ENCODE measurements around the gene SIGLEC11.
"Not testable (repeated sequence)": the region's sequence is repeated elsewhere in the genome, so short reads cannot be mapped to it uniquely, and the experiment has no call there.

The SIGLEC11 gene

GRCh38 chr19:49925486-49925885 lies 35.5 kb downstream of the SIGLEC11 start:
- DNase-seq (ENCODE audit: low spot score): no peak

DNA sequence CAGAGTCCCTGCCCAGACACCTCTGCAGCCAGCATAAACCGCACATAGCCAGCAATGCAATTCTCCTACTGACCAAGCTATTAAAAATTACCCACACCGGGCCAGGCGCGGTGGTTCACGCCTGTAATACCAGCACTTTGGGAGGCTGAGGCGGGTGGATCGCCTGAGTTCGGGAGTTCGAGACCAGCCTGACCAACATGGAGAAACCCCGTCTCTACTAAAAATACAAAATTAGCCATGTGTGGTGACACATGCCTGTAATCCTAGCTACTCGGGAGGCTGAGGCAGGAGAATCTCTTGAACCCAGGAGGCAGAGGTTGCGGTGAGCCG lies 36.1 kb downstream of the SIGLEC11 start:
- not testable (repeated sequence) for DNase-seq (ENCODE audit: low spot score)

GRCh38 chr19:49924004-49924880 lies 36.7 kb downstream of the SIGLEC11 start:
- no peak for DNase-seq (ENCODE audit: low spot score)

- DNase-seq (ENCODE audit: low spot score): no peak
These were observed 37.6 kb downstream of the SIGLEC11 start for GRCh38 chr19:49923055-49924003.

DNA sequence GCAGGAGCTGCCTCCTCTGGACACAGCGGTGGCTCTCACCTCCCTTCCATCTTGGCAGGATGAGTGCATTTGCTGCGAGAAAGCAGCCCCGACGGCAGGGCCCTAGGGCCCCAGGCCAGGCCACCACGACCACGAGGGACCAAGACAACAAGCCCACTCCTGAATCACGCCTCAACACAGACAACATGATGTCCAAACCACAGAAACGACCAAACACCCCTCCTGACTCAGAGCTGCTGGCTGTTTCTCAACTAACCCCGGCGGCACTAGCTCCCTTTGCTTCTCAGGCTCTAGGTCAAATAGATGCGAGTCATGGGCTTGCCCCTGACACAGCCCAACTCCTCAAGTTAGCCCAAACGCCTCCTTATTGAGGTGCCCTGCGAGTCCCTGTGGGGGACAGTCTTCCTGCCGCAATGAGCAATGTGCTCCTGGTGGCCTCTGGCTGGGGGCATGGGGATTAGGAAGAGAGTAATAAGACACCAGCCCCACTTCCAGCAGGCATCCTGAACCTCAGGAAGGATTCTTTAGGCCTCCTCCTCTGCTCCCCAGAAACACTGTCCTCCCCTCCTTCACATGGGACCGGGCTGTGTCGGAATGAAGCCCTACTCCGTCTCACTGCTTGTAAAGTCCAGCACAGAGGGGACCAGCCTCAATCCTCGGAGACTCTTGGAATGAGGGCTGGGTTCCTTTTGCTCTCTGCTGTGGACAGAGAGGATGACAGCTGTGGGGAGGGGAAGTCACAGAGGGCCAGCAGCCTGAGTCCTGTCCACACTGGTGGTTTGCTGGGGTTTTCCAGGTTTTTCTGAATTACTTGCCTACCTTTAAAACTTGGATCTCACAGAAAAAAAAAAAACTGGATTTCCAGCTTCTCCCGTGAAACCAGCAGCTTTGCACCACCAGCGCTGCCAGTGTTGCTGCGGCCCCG lies 38.8 kb downstream of the SIGLEC11 start:
- DNase-seq (ENCODE audit: low spot score): no peak

DNA sequence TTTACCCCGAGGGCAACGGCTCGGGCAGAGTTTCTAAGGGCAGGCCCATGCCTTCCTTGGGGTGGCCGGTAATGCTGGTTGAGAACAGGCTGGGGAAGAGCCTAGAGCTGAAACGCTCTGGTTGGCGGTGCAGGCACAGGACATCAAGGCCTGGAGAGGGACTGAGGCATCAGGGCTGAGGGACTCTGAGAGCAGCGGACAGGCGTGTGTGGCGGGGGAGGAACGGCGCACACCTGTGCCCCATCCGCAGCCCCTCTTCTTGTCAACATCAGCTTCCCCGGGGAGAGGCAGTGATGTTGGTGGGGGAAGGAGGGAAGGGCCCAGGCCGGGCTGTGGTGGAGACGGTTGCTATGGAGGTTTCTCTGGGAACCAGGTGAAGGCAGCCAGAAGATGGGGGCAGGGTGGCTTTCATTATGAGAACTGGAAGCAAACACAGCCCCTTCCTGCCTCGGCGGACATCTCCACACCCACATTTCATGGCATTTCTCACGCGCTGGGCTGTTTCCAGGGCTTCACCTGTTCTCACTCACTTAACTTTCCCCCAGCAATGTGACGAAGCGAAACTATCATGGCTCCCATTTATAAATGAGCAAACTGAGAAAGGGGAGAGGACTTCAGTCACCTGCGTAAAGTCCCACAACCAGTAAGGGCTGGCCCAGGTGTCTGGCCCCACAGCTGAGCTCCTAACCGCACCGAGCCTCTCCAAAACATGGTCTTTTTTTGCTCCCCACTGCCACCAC lies 40.2 kb downstream of the SIGLEC11 start:
- DNase-seq (ENCODE audit: low spot score): no peak

DNA sequence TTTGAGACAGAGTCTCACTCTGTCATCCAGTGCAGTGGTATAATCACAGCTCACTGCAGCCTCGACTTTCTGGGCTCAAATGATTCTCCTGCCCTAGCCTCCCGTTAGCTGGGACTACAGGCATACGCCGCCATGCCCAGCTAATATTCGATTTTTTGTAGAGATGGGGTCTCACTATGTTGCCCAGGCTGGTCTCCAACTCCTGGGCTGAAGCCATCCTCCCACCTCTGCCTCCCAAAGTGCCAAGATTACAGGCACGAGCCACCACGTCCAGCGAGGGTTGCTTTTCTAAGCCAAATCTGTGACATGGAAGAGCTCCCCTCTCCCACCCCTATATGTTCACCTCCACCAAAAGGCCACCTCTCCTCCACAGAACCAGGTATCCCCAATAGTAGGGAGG lies 42.9 kb downstream of the SIGLEC11 start:
- DNase-seq (ENCODE audit: low spot score): no peak

DNA sequence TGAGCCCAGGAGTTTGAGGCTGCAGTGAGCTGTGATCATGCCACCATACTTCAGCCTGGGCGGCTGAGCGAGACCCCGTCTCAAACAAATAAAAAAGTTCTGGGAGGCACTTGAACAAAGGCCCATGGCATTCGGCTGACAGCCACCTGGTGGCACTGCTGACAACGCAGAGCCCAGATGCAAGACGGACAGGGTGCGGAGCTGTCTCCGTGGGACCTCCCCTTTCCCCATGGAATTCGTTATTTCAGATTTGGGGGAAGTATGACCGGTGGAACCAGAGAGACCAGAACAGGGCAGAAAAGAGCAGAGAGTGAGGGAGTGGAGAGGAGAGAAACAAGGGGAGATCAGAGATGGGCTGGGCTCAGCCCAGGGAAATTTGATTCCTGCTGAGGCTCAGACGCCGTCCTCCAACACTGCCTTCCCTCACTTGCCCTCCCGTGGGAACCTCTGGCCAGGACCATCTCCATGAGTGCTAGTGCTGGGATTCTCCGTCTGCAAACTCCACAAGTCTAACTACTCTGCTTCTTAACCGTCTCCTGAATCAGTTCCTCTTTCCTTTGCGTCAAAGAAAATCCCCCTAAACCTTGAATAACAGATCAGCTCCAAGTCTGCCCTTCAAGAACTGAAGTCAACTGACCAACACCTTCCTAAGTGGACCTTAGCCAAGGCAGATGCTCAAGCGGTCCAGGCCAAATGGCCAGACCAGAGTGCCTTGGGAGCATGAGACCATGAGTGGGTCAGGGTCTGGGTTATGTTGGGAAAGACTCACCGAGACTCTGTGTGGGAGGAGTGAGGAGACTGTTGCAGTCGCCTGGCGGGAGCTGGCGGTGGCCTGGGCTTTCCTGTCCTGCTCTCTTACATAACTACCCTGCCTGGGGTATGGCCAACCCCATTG lies 43.9 kb downstream of the SIGLEC11 start:
- no peak for DNase-seq (ENCODE audit: low spot score)

GRCh38 chr19:49915271-49915670 lies 45.7 kb downstream of the SIGLEC11 start:
- no peak for DNase-seq (ENCODE audit: low spot score)

DNA sequence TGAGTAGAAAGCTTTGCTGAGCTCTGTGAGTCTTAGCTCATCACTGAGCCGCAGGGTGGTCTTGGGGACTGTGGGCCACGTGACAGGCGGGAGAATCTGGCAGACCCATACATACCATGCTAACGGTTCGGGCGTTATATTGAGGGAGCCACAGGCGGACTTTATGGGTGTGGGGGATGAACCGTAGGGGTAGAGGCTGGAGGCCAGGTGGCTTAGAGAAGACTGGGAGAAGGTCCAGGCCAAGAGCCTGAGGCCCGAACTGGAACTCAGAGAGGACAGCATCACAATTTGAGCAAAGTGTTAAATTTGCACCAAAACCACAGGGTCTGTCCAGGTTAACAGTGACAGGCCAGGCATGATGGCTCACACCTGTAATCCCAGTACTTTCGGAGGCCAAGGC lies 47.3 kb downstream of the SIGLEC11 start:
- DNase-seq (ENCODE audit: low spot score): no peak

DNA sequence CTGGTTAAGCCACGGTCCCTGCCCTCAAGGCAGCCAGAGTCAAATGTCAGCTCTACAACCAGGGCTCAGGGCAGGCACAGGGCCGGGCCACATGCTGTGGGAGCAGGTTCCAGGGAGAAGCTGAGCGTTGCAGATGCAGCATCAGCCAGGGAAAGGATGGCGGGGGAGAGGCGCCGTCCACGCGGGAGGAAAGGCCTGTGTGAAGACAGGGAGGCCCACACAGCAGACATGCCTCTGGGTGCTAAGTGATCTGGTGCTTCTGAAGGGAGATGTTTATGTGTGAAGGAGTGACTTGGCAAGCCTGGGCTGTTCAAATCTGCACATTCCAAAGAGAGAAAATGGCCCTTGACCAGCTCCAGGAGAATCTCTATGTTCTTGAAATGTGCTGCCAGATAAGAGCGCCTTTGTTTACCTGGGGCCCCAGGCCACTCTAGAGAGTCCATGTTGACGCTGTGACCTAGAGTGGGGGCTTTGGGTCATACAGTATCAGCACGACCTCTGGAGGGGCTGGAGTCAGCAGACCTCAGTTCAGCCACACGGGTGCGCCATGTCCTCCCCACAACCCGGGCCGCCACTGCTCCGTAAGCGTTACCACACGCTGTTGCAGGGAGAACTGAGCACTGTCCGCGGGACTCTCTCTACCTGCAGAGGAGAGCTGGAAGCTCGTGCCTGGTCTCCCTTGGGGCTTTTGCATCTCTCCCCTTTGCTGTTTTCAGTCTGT lies 47.8 kb downstream of the SIGLEC11 start:
- DNase-seq (ENCODE audit: low spot score): no peak

GRCh38 chr19:49911381-49912145 lies 49.4 kb downstream of the SIGLEC11 start:
- DNase-seq (ENCODE audit: low spot score): peak; percentile 36

DNA sequence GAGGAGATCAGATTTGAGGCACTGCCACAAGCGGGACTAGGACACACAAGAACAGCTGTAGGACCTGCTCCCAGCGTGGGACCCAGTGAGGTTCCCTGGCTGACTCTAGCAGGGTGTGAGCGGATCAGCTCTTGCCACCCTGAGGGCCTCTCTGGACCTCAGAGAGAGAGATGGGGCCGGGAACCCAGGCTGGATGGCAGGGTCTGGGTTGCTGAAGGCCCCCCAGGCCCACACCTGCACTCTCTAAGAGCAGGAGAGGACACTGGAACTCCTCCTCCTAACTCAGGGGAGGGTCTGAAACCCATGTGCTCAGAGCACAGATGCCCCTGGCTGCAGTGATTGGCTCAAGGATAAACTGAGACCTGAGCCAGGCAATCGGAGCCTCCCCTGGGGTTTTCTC lies 50.8 kb downstream of the SIGLEC11 start:
- DNase-seq (ENCODE audit: low spot score): no peak

- no peak for DNase-seq (ENCODE audit: low spot score)
These were observed 52.2 kb downstream of the SIGLEC11 start for GRCh38 chr19:49908480-49909420.

- no peak for DNase-seq (ENCODE audit: low spot score)
These were observed 53.1 kb downstream of the SIGLEC11 start for GRCh38 chr19:49907745-49908446.

DNA sequence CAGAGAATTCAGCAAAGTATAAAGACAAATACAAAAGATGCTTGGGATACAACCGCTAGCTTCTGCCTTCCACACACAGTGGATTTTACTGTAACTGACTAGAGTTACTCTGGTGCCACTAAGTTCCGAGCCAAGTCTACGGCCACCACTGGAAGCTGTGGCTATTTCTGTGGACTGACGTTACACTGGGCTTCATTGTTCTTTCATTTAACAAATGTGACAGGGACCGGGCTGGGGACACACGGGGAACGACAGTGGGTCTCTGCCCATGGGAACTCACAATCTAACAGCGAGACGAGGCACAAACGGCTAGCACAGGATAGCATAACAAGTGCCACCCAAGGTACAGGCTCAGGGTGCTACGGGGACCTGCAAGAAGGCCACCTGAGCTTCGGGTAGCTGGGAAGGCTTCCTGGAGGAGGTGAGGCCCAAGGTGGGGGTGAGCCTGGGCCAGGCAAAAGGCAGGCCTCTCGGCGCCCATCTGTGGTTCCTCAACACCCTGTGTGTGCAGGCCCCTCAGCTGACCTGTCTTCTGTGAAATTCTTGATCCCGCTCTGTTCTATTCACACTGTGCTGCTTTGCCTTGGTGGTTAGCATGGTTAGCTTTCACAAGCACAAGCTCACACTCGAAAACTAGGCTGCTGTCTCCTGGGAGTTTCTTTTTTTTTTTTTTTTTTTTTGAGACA lies 54.0 kb downstream of the SIGLEC11 start:
- peak; percentile 61 for DNase-seq (ENCODE audit: low spot score)

Data from putamen (tissue), 1 donor.